22Rv1 (cell line): ENCODE data around the gene ACKR3.

Experiments
- H3K27ac ChIP-seq: fragments of 450-650 bp; 2 replicates; pipeline ENCODE4 v1.5.1; 2017
- CTCF ChIP-seq: fragments of 450-650 bp; IDR thresholded peaks from 2 replicates; pipeline ENCODE4 v1.5.1; 2017; ENCODE audit warnings: mild to moderate bottlenecking
- ZFX ChIP-seq: fragments of 450-650 bp; IDR thresholded peaks from 2 replicates; pipeline ENCODE4 v1.6.1; 2017; ENCODE audit warnings: antibody characterized with exemption, borderline replicate concordance

The ACKR3 gene

GRCh38 chr2:236587861-236588815 is 18.5 kb downstream of the ACKR3 start:
- no peak for TF ChIP-seq ZFX
- TF ChIP-seq CTCF: no peak
- H3K27ac ChIP-seq: no peak overlapping the region

GRCh38 chr2:236588932-236589592 is 19.4 kb downstream of the ACKR3 start:
- TF ChIP-seq ZFX: no peak
- TF ChIP-seq CTCF: no peak
- H3K27ac ChIP-seq: no peak overlapping the region

- no peak for TF ChIP-seq CTCF
- TF ChIP-seq ZFX: no peak
- no peak overlapping the region for H3K27ac ChIP-seq
These were observed 21.2 kb downstream of the ACKR3 start for GRCh38 chr2:236590846-236591245.

- H3K27ac ChIP-seq: no peak overlapping the region
- TF ChIP-seq ZFX (no peak), CTCF (no peak)
These were observed 23.2 kb downstream of the ACKR3 start for GRCh38 chr2:236592821-236593220.

- no peak overlapping the region for H3K27ac ChIP-seq
- TF ChIP-seq ZFX: no peak
- TF ChIP-seq CTCF: no peak
These were observed 23.9 kb downstream of the ACKR3 start for GRCh38 chr2:236593531-236593930.

- no peak overlapping the region for H3K27ac ChIP-seq
- TF ChIP-seq ZFX (no peak), CTCF (no peak)
These were observed 24.3 kb downstream of the ACKR3 start for GRCh38 chr2:236593956-236594355.

GRCh38 chr2:236597629-236598028 is 28.0 kb downstream of the ACKR3 start:
- no peak for TF ChIP-seq CTCF
- no peak for TF ChIP-seq ZFX
- H3K27ac ChIP-seq: no peak overlapping the region
